MM.1S (cell line): Measurements from ENCODE around the gene PRSS36.
"Not testable (repeated sequence)": the region's sequence is repeated elsewhere in the genome, so short reads cannot be mapped to it uniquely, and the experiment has no call there.

ENCODE experiments used
- CTCF ChIP-seq: fragments of 300-600 bp; sonication (generic); IDR thresholded peaks from 2 replicates; pipeline ENCODE4 v1.5.1; 2016; ENCODE audit warnings: antibody characterized with exemption, low read length, mixed read lengths
- EZH2 ChIP-seq: fragments of 300-600 bp; sonication (generic); optimal IDR thresholded peaks from 2 replicates; pipeline ENCODE3; 2017; ENCODE audit warnings: low read depth, mild to moderate bottlenecking, antibody characterized with exemption, low read length, mixed read lengths
- EZH2phosphoT487 ChIP-seq: fragments of 300-600 bp; sonication (generic); IDR thresholded peaks from 2 replicates; pipeline ENCODE4 v1.6.1; 2018; ENCODE audit warnings: antibody characterized with exemption, low read length

GRCh38 chr16:31100876-31101641, 48.8 kb downstream of the PRSS36 start:
- not testable (repeated sequence) for TF ChIP-seq EZH2phosphoT487, CTCF, EZH2
